Esophagus squamous epithelium (tissue), 4 donors: Measurements from ENCODE around the gene RAD51D.

Source experiments
- POLR2A ChIP-seq, 4 donors: fragments of 450-650 bp; IDR thresholded peaks; one replicate each; pipeline ENCODE4 v1.6.1; 2017; ENCODE audit warnings: antibody characterized with exemption in 4 of 4, mild to moderate bottlenecking in 4 of 4, moderate library complexity in 3 of 4
- TF ChIP-seq, protein P1 (sequence below), 6 experiments: fragments of 450-650 bp in 4 of 6; fragments of 200-600 bp in 2 of 6; sonication (generic) in 2 of 6; IDR thresholded peaks; one replicate each; pipeline ENCODE4 v1.5.1; 2016 to 2019; ENCODE audit warnings: antibody characterized with exemption in 6 of 6, mild to moderate bottlenecking in 4 of 6, moderate library complexity in 4 of 6

DNA sequence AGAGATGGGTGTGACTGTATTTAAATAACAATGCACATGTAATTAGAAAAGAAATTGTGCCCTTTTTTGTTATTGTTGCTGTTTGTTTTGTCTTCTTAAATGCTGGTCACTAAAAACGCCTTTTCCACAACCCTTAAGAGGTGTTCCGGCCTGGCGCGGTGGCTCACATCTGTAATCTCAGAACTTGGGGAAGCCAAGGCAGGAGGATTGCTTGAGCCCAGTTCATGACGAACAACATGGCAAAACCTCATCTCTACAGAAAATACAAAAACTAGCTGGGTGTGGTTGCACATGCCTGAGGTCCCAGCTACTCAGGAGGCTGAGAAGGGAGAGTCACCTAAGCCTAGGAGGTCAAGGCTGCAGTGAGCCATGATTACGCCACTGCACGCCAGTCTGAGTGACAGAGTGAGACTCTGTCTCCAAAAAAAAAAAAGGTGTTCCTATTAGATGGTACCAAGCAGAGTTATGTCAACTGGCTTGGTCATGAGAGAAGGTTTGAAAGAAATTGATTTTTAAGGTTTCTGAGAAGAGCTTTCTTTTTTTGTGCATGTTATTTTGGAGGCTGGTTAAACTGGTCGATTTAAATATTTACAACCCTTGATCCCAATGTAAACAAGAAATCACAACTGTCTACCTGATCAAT is 32.6 kb downstream of the RAD51D start:
- TF ChIP-seq, protein P1, sequence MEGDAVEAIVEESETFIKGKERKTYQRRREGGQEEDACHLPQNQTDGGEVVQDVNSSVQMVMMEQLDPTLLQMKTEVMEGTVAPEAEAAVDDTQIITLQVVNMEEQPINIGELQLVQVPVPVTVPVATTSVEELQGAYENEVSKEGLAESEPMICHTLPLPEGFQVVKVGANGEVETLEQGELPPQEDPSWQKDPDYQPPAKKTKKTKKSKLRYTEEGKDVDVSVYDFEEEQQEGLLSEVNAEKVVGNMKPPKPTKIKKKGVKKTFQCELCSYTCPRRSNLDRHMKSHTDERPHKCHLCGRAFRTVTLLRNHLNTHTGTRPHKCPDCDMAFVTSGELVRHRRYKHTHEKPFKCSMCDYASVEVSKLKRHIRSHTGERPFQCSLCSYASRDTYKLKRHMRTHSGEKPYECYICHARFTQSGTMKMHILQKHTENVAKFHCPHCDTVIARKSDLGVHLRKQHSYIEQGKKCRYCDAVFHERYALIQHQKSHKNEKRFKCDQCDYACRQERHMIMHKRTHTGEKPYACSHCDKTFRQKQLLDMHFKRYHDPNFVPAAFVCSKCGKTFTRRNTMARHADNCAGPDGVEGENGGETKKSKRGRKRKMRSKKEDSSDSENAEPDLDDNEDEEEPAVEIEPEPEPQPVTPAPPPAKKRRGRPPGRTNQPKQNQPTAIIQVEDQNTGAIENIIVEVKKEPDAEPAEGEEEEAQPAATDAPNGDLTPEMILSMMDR (IDR thresholded peaks at IDR 0.05): no peak
- TF ChIP-seq POLR2A (IDR thresholded peaks at IDR 0.05): no peak
